Measurements from ENCODE around the gene FLAD1.

Gene FLAD1

DNA sequence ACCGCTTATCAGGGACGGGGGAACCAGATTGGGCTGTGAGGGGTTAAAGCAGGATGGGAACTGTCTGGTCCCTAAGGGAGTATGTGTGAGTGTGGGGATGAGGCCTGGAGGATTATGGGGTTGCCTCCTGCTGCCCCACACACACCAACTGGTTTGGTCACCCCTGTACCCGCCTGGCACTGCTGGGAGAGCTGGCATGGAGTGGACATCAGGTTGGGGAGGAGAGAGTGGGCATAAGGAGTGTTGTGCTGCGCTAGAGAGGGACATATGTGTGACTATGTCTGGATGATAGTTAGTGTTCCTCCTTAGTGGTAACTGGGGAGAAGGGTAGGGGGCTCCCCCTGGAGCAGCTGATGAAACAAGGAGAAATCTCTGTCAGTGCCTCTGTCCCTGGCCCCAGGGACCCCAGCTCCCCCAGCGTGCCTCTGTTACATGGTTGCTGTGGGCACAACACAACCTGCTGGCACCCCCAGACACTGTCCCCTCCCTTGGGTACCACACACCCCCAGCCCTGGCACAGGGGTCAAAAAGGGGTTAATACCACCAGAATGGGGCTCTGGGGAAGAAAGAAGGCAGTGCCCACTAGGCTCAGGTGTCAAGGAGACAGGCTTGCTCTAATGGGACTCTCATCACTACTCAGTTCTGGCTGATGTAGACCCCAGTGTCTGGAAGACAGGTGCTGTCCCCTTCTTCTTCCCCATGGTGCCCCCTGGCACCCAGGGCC is 21.4 kb downstream of the FLAD1 start:
- no peak for DNase-seq (ENCODE audit: low spot score)

DNA sequence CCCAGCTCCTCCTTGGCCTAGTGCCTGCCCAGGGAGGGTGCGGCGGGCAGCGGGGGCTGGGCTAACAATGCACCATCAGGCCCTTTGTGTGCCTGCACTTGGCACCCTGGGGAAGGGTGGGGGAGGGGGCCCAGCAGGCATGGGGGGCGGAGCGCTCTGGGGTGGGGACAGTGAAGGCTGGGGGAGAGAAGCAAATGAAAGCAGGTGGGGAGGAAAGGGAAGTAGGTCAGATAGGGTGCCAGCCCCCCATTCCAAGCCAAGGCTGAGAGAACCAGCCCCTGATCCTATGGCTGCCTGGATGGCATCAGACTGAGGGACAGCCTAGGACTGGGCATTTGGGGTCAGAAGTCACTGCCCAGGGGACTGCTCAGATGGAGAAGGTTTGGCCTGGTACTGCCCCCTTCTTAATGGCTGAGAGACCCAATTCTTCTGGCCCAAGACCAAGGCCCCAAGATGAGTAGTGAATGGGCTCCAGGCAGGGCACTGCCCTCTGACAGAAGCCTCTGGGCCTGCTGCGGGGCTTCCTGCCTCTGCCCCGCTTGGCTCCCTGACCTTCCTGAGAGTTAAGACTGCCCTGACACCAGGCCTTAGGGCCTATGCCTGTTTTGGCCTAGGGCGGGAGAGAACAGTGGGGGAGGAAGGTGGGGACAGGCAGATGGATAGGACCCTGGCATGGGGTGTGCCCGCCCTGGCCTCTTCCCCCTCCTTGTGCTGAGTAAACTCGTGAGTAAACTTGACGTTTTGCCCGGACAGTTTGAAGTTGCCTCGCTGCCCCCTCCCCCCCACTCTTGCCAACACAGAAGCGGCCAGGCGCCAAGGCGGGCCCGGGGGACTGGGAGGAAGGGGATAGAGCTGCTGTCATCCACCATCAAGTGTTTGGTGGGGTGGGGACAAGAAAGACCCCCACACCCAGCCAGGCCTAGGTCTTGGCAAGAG is 22.2 kb downstream of the FLAD1 start:
- no peak for DNase-seq (ENCODE audit: low spot score)

DNA sequence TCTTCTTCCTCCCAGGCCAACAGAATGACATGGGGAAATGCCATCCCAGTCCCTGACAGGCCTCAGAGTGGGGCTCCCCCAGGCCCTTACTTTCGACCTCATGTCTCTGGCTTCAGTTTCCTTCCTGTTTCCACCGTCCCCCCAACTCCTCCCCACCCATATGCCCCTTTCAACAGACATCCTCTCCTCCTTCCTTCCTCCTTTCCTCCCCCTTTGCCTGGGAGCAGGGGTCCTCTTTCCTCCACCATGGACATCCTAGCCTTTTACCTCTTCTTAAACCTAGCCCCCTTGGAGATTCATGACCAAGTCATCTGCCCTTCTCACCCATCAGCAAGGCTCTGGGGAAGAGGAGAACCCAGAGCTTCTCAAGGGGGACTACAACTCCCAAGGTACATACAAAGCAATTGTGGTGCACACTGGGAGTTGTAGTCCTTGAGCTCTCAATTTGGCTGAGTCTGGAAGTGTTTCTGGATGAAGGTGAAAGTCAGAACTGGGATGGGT is 23.5 kb downstream of the FLAD1 start:
- DNase-seq (ENCODE audit: low spot score), result no peak

DNA sequence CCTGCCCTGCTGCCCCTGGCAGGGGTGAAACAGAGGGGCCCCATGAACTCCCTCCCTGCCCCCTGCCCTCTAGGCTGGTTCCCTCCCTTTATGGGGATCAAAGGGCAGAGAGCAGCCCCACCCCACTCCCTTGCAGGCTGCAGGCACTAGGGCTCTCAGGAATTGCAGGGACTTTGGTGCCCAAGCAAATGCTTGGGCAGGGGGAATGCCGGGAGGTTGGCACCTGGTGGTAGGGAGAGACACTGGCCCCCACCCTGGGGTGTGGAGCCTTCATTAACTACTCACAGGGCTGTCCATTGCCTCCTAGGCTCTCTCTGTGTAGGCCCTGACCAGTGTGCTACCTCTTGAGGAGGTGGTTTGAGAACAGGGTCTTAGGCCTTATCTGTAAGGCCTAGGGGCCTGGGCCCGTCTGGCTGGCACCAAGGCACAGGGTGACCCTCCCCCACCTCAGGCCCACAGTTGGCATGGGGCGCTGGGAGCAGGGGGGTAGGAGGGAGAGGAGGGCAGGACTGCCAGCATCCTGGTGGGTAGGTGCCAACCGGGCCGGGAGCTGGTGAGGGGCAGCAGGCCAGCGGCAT is 24.2 kb downstream of the FLAD1 start:
- no peak for DNase-seq (ENCODE audit: low spot score)

DNA sequence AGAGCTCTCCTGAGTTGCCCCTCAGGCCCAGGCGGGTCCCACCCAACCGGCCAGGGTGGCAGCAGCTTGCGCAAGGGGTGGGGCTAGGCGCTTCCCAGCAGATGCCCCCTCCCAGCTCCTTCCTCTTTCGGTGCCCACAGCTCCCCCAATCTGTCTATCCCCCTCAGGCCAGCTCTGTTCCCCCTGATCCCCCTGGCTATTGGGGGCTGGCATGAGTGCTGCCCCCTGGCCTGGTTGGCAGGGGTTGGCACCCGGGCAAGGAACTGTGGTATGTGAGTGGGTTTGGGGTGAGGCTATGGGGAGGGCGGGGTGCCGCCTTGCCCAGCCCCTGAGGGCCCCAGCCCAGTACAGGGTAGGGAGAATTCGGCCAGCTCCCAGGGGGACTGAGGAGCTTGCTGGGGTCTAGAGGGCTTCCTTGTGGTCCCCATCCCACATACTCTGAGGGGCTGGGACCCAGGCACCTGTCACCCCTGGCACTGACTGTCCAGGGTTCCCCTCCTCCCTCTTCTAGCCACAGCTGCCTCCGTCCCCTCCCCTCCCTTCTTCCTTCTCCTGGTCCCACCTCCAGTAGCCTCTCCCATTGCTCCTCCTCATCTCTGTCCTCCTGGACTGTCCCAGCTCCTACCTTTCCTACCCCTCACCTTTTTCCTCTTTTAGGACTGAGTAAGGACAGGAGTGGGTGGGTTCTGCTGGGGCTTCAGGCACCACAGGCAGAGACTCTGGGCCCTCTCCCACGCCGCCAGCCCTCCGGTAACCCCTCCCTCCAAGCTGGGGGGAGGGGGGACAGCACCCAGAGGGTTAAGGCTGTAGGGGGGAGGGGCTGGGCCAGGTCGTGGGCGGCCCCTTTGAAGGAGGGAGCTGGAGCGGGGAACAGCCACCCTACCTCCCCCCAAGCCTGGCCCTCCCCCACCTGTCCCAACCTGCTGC is 25.1 kb downstream of the FLAD1 start:
- no peak for DNase-seq (ENCODE audit: low spot score)

DNA sequence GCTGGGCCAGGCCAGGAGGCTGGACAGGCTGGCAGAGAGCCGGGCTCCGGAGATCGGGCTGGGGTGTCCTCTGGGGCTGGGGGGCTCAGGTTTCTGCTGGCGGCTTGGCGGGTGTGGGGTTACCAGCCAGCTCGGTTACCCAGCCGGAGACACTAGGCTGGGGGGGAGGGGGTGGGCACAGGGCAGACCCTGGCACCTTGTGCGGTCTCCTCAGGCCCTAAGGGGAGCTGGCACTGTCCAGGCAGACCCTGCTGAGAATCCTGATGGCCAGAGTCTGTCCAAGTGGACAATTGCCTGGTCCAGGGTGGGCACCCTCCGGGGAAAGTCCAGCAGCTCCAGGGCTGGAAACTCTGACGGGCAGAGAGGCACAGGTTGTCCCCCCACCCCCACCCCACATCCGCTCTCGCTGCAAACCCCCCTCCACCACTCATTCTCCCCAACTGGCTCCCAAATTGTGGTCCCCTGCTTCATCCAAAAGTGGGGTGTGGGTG is 26.1 kb downstream of the FLAD1 start:
- DNase-seq (ENCODE audit: low spot score), result no peak

DNA sequence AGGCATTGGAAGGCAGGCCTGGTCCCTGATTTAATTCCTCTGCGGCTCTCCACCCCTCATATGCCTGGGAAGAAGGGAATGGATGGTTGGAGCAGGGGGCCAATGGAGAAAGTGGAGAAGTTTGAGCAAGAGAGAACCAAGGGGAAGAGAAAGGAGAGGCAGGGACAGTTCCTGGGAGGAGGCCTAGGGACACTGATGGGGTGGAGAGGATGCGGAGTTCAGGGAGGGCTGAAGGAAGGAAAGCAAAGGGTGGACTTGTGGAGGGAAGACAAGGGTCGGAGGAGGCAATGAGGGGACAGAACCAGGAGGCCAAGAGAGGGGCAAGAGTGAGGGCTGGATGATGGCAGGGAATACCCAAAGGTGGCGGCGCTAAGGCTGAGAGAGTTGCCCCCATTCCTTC is 26.6 kb downstream of the FLAD1 start:
- no peak for DNase-seq (ENCODE audit: low spot score)

DNA sequence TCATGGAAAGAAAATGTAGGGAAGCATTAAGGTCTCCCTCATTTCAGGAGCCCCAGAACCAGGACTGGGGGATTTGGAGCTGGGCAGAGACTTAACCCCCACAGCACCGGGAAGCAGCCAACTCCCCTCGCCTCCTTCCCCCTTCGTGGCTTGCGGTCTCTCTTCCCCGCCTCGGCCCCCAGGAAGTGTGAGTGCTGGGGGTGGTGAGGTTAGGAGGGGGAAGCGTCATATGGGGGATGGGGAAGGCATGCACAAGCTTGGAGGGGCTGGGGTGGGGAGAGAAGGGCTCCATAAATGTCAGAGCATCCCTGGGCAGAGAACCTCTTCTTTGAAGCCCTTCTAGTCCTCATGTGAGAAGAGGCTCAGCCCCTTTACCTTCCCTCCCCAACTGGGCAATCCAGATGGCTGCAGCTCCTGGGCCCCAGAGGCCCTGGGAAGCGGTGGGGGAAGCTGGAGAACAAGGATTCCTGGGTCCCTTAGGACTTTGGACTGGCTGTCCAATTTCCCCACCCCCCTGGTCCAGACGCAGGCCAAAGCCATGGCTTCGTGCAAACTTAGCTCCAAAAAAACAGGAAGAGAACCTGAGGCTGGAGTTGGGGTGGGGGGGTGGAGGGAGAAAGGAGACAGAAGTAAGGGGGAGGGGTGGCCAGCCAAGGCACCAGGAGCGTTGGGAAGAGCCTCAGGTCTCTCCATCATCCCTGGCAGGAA is 27.2 kb downstream of the FLAD1 start:
- DNase-seq (ENCODE audit: low spot score), result no peak

DNA sequence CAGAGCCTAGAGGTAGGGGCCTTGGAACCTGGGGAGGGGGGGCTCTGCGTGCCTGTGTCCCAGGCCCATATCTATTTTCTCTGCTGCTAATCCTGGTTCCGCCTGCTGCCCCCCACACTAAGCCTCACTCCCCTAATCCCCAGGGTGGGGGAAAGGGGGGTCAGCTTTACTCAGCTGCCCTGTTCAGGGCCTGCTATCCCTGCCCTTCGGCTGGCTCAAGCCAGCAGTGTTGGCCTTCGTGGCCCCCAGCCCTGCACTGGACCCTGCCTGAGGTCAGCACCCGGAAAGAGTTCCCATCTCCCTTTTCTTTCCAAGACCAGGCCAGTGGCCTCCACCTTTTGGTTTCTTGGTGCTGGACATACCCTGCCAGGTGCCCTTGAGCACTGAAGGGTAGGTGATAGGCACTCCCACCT is 27.9 kb downstream of the FLAD1 start:
- no peak for DNase-seq (ENCODE audit: low spot score)

DNA sequence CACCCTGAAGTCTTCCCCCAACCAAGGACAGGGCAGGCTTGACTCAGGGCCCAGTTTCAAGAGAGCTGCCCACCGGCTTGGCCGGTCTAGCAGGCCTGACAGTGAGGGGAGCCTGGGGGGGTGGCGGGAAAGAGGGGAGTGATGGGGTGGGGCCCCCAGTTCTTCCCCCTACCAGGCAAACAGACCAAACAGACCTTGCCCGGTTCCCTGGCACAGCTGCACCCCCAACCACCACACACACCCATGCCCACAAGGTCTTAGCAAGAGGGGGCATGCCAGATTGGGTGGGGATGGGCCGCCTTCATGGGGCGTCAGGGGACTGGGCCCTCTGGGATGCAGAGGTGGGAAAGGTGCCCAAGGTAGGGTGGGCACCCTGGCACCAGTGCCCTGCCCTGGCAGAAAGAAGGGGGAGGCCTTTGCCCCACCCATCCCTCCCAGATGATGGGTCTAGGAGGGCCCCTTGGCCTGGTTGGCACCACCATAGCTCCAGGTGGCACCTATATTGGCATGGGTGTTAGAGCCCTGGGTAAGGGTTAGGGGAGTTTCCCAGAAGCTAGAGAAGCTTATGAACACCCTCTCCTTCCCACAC is 28.4 kb downstream of the FLAD1 start:
- no peak for DNase-seq (ENCODE audit: low spot score)

DNA sequence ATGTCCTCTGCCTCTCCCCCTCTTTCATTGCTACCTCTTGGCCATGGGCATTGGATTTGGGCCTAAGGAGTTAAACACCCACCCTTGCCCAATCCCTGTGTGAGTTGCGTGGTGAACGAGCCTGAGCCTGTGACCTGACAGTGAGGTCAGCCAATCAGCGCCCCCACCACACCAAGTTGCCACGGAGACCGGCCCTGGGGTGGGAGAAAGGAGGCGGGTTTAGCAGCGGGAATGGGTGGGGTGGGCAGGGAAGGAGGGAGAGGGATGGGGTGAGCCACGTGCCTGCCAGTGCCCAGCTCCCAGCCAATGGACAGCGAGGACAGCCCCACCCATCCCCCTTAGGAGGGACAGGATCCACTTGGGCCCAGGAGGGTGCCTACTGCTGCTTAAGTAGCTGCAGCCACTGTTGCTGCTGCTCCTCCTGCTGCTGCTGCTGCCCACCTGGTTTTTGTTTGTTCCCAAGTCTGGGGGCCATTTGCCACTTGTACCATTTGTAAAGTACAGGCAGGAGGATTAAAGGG is 28.9 kb downstream of the FLAD1 start:
- no peak for DNase-seq (ENCODE audit: low spot score)

DNA sequence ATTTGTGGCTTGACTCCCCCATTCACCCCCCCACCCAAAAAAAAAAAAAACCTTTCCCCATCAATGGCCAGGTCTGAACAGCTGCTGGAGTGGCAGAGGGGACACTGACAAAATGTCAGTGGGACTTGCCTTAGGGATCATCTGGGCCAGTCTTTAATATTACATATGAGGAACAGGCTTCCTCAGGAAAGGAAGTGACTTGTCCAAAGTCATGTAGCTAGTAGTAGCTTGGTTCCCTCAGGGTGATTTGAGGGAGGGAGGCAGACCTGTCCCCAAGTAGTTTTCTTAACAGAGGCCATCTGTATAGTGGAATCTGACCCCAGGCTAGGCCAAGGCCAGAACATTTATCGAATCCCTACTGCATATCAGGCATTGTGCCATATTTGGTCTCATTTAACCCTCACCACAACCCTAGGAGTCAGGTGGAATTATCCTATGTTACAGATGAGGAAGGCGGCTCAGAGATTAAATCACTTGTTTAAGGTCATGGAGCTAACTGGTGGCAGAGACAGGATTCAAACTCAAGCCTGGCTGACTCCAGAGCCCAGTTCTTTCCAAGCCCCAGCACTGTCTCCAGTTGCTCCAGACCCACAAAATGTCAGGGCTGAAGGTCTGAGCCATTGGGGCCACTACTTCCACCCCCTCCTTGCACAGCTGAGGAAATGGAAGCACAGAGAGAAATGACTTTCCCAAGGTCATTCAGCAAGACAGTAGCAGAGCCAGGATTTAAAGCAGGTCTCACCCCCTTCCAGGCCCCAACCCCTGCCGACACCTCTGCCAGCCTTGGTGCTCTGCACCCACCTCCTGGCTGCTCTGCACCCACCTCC is 29.8 kb downstream of the FLAD1 start:
- no peak for DNase-seq (ENCODE audit: low spot score)

DNA sequence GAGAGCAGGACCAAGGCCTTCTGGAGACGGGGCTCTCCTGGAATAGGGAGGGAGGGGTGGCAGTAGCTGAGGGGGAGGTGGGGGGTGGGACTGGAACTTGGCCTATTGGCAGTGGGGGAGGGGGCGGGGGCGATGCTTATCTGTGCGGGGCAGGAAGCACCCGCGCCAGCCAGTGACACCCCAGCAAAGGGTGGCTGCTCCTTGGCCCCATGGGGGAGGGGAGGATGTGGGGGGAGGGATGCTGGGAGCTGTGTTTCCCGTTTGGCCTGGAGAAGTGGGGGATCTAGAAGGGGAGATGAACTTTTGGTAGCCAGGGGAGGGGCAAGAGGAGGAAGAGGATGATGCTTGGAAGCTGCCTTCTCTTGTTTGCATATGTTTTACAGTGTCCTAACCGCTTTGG is 30.5 kb downstream of the FLAD1 start:
- DNase-seq (ENCODE audit: low spot score), result no peak

DNA sequence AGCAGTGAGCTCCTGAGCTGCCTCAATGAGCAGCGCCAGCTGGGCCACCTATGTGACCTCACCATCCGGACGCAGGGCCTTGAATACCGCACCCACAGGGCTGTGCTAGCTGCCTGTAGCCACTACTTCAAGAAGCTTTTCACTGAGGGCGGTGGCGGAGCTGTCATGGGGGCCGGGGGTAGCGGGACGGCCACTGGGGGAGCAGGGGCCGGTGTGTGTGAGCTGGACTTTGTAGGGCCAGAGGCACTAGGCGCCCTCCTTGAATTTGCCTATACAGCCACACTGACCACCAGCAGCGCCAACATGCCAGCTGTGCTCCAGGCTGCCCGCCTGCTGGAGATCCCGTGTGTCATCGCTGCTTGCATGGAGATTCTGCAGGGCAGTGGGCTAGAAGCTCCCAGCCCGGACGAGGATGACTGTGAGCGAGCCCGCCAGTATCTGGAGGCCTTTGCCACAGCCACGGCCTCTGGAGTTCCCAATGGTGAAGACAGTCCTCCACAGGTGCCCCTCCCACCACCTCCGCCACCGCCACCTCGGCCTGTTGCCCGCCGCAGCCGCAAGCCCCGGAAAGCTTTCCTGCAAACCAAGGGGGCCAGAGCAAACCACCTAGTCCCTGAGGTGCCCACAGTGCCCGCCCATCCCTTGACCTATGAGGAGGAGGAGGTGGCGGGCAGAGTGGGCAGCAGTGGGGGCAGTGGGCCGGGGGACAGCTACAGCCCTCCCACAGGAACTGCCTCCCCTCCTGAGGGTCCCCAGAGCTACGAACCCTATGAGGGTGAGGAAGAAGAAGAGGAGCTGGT is 31.8 kb downstream of the FLAD1 start:
- DNase-seq (ENCODE audit: low spot score), result no peak

DNA sequence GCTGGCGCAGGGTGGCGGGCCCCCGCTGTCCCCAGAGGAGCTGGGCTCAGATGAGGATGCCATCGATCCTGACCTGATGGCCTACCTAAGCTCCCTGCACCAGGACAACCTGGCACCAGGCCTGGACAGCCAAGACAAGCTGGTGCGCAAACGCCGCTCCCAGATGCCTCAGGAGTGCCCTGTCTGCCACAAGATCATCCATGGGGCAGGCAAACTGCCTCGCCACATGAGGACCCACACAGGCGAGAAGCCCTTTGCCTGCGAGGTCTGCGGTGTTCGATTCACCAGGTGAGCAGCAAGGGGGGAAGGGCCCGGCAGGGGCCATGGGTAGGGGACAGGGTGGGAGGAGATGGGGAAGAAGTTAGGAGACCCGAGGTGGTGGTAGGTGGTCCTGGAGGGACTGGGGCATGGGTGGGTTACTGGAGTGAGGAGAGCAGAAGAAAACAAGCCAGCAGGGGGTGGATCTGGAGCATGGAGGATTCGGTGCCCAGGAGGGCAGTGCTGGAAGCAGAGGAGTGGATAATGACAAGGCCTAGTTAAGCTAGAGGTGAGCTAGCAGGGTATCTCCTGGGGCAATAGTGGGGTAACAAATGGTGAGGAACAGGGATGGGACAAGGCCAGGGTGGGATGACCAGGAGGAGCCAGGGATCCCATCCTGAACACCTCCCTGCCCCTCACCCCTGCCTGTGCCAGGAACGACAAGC is 32.5 kb downstream of the FLAD1 start:
- DNase-seq (ENCODE audit: low spot score), result no peak

DNA sequence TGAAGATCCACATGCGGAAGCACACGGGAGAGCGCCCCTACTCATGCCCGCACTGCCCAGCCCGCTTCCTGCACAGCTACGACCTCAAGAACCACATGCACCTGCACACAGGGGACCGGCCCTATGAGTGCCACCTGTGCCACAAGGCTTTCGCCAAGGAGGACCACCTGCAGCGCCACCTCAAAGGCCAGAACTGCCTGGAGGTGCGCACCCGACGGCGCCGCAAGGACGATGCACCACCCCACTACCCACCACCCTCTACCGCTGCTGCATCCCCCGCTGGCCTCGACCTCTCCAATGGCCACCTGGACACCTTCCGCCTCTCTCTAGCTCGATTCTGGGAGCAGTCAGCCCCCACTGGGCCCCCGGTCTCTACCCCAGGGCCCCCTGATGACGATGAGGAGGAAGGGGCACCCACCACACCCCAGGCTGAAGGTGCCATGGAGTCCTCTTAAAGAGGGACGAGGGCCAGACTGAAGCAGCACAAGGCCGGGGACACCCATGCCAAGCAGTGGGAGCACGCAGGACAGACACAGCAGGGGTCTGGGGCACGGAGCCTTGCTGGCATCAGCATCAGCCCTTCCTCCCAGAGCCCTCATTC is 33.2 kb downstream of the FLAD1 start:
- no peak for DNase-seq (ENCODE audit: low spot score)
